Smooth muscle cell (in vitro differentiated cells): ENCODE data around the gene ESF1. TPM values are rescaled to one million over a fixed set of nuclear protein-coding genes. Genes with fewer than 3 reads are reported as not detected.

Source experiments
- DNase-seq: peaks from one replicate; lab custom pipeline; 2025; ENCODE audit not compliant: unreplicated experiment; lab: John Stamatoyannopoulos, UW
- H2AFZ ChIP-seq: fragments of 200-600 bp; sonication (generic); 2 replicates; pipeline ENCODE4 v1.6.0; 2016; ENCODE audit warnings: antibody characterized with exemption, low read depth, mild to moderate bottlenecking
- H3F3A ChIP-seq: fragments of 200-600 bp; sonication (generic); 2 replicates; pipeline ENCODE4 v1.6.0; 2017; ENCODE audit warnings: antibody characterized with exemption, low read depth
- H3K27ac ChIP-seq: fragments of 200-600 bp; sonication (generic); 2 replicates; pipeline ENCODE4 v1.5.1; 2016; ENCODE audit warnings: low read depth, mild to moderate bottlenecking
- H3K27me3 ChIP-seq: fragments of 200-600 bp; sonication (generic); 2 replicates; pipeline ENCODE4 v1.6.1; 2016; ENCODE audit warnings: low read depth, mild to moderate bottlenecking
- H3K36me3 ChIP-seq: fragments of 200-600 bp; sonication (generic); 2 replicates; pipeline ENCODE4 v1.5.1; 2016; ENCODE audit warnings: low read depth
- H3K4me1 ChIP-seq: fragments of 200-600 bp; sonication (generic); 2 replicates; pipeline ENCODE4 v1.5.1; 2016; ENCODE audit warnings: low read depth
- H3K4me2 ChIP-seq: fragments of 200-600 bp; sonication (generic); 2 replicates; pipeline ENCODE4 v1.6.0; 2016; ENCODE audit warnings: mild to moderate bottlenecking
- H3K4me3 ChIP-seq: fragments of 200-600 bp; sonication (generic); 2 replicates; pipeline ENCODE4 v1.5.1; 2016; ENCODE audit warnings: mild to moderate bottlenecking
- H3K79me2 ChIP-seq: fragments of 200-600 bp; sonication (generic); 2 replicates; pipeline ENCODE4 v1.6.0; 2016; ENCODE audit warnings: low read depth, mild to moderate bottlenecking
- H3K9ac ChIP-seq: fragments of 200-600 bp; sonication (generic); 2 replicates; pipeline ENCODE4 v1.6.0; 2016; ENCODE audit warnings: low read depth
- H3K9me3 ChIP-seq: fragments of 200-600 bp; sonication (generic); replicated peaks from 2 replicates; pipeline ENCODE4 v1.5.1; 2016; ENCODE audit warnings: low read depth
- H4K20me1 ChIP-seq: fragments of 200-600 bp; sonication (generic); 2 replicates; pipeline ENCODE4 v1.6.0; 2016; ENCODE audit warnings: low read depth
- WGBS: methylation state at CpG from one replicate; pipeline ENCODE4 v1.1.7; 2016; ENCODE audit warnings: low lambda C conversion rate; 5-methylcytosine and 5-hydroxymethylcytosine counted together
- polyA plus RNA-seq: library from polyadenylated mRNA; unstranded; fragments of >200 nt; fragmentation: Nextera tagmentation; extraction: Ambion mirVana; gene quantifications from 2 replicates; pipeline ENCODE4 v1.2.1, GENCODE V29; 2016
- total RNA-seq: library from RNA; depleted of rRNA; stranded (reverse); fragments of >200 nt; gene quantifications from 2 replicates; pipeline ENCODE4 v1.2.3, GENCODE V29; 2014
- TF ChIP-seq, protein P1 (sequence below): fragments of 200-600 bp; sonication (generic); IDR thresholded peaks from 2 replicates; pipeline ENCODE4 v1.5.1; 2017; ENCODE audit warnings: borderline replicate concordance, mild to moderate bottlenecking, antibody characterized with exemption; ENCODE audit not compliant: insufficient read depth, poor library complexity, severe bottlenecking

Gene ESF1
- total and polyA plus RNA-seq, 2 experiments from 2014 or later, result 5.6 to 9.3 TPM

- H3K9me3 ChIP-seq, result no peaks in the 10 kb centered on the region
- no peaks in the 10 kb centered on the region for H4K20me1 ChIP-seq
- H3K4me2 ChIP-seq, result no peak overlapping the region
- H3K4me1 ChIP-seq, result no peaks in the 10 kb centered on the region
- H3K36me3 ChIP-seq, result peaks cover 29% of the 10 kb centered on the region
- H3K4me3 ChIP-seq, result no peak overlapping the region
- no peak overlapping the region for H3K27ac ChIP-seq
- H3K27me3 ChIP-seq, result no peaks in the 10 kb centered on the region
- TF ChIP-seq, protein P1, sequence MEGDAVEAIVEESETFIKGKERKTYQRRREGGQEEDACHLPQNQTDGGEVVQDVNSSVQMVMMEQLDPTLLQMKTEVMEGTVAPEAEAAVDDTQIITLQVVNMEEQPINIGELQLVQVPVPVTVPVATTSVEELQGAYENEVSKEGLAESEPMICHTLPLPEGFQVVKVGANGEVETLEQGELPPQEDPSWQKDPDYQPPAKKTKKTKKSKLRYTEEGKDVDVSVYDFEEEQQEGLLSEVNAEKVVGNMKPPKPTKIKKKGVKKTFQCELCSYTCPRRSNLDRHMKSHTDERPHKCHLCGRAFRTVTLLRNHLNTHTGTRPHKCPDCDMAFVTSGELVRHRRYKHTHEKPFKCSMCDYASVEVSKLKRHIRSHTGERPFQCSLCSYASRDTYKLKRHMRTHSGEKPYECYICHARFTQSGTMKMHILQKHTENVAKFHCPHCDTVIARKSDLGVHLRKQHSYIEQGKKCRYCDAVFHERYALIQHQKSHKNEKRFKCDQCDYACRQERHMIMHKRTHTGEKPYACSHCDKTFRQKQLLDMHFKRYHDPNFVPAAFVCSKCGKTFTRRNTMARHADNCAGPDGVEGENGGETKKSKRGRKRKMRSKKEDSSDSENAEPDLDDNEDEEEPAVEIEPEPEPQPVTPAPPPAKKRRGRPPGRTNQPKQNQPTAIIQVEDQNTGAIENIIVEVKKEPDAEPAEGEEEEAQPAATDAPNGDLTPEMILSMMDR, result no peak
- no peaks in the 10 kb centered on the region for H3F3A ChIP-seq
- DNase-seq, result no peak
- H3K9ac ChIP-seq, result no peak overlapping the region
- no peak overlapping the region for H2AFZ ChIP-seq
- no peaks in the 10 kb centered on the region for H3K79me2 ChIP-seq
These were observed 25.7 kb upstream of the ESF1 start for GRCh38 chr20:13810446-13810845.

GRCh38 chr20:13809855-13810254 lies 25.1 kb upstream of the ESF1 start:
- Histone ChIP-seq H3K36me3 (peaks cover 29% of the 10 kb centered on the region), H4K20me1 (no peaks in the 10 kb centered on the region), H2AFZ (no peak overlapping the region), H3K9me3 (no peaks in the 10 kb centered on the region), H3K27me3 (no peaks in the 10 kb centered on the region), H3K9ac (no peak overlapping the region), H3K4me3 (no peak overlapping the region), H3K4me1 (no peaks in the 10 kb centered on the region), H3K27ac (no peak overlapping the region), H3F3A (no peaks in the 10 kb centered on the region), H3K4me2 (no peak overlapping the region), H3K79me2 (no peaks in the 10 kb centered on the region)
- TF ChIP-seq, protein P1, result no peak
- DNase-seq, result no peak
- 100% methylated on average over 3 of the region's 3 CpGs for WGBS

DNA sequence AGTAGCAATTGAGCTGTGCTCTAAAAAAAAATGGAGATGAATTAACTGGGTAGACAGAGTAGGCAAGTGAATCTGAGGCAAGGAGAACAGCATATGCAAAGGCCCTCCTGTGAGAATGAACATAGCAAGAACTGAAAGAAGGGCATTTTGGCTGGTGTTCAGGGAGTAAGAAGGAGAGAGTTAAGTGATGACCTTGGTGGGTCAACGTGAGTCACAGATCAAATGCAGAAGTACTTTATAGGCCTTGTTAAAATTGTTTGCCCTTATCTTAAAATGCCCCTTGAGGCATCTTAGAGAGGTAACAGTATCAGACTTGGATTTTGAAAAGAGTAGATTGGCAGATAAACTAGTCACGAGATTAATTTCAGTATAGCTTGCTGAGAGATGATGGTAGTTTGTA lies 24.7 kb upstream of the ESF1 start:
- TF ChIP-seq, protein P1, result no peak
- H3K36me3 ChIP-seq, result peaks cover 29% of the 10 kb centered on the region

GRCh38 chr20:13800728-13801134 lies 16.0 kb upstream of the ESF1 start:
- H3K27ac ChIP-seq, result peak overlapping the region; percentile 21
- H2AFZ ChIP-seq, result no peak overlapping the region
- WGBS, result 46% methylated on average over 7 of the region's 7 CpGs
- no peak for DNase-seq
- TF ChIP-seq, protein P1, result no peak
- peaks cover 36% of the 10 kb centered on the region for H3K36me3 ChIP-seq
- H3K4me1 ChIP-seq, result no peaks in the 10 kb centered on the region
- H4K20me1 ChIP-seq, result no peaks in the 10 kb centered on the region
- no peak overlapping the region for H3K4me2 ChIP-seq
- H3K27me3 ChIP-seq, result no peaks in the 10 kb centered on the region
- H3F3A ChIP-seq, result no peaks in the 10 kb centered on the region
- H3K4me3 ChIP-seq, result no peak overlapping the region
- H3K79me2 ChIP-seq, result no peaks in the 10 kb centered on the region
- no peaks in the 10 kb centered on the region for H3K9me3 ChIP-seq
- H3K9ac ChIP-seq, result no peak overlapping the region

More for the DNA sequence above, 24.7 kb upstream of the ESF1 start:
- H3K9me3 ChIP-seq, result no peaks in the 10 kb centered on the region
- no peaks in the 10 kb centered on the region for H4K20me1 ChIP-seq
- no peaks in the 10 kb centered on the region for H3K79me2 ChIP-seq
- H3K27me3 ChIP-seq, result no peaks in the 10 kb centered on the region
- no peaks in the 10 kb centered on the region for H3F3A ChIP-seq
- H3K27ac ChIP-seq, result no peak overlapping the region
- H3K4me3 ChIP-seq, result no peak overlapping the region
- H3K4me2 ChIP-seq, result no peak overlapping the region
- H3K9ac ChIP-seq, result no peak overlapping the region
- no peak for DNase-seq
- 88% methylated on average over 2 of the region's 2 CpGs for WGBS
- no peak overlapping the region for H2AFZ ChIP-seq
- no peaks in the 10 kb centered on the region for H3K4me1 ChIP-seq
